HUES64 (cell line): Measurements from ENCODE around the gene TBX21.
"Not testable (repeated sequence)": the region's sequence is repeated elsewhere in the genome, so short reads cannot be mapped to it uniquely, and the experiment has no call there.

Source experiments
- H3K27ac ChIP-seq: 2 replicates; pipeline ENCODE4 v1.7.0; 2013; ENCODE audit warnings: low read depth, low read length, inconsistent platforms
- H3K27me3 ChIP-seq: 2 replicates; pipeline ENCODE4 v1.6.1; 2013; ENCODE audit warnings: mild to moderate bottlenecking, low read length; ENCODE audit not compliant: insufficient read depth
- H3K36me3 ChIP-seq: 2 replicates; pipeline ENCODE4 v1.6.1; 2013; ENCODE audit warnings: mild to moderate bottlenecking, low read length; ENCODE audit not compliant: insufficient read depth
- H3K4me1 ChIP-seq: 2 replicates; pipeline ENCODE4 v1.6.1; 2013; ENCODE audit warnings: mild to moderate bottlenecking, low read length, moderate library complexity; ENCODE audit not compliant: insufficient read depth
- H3K4me3 ChIP-seq: 2 replicates; pipeline ENCODE4 v1.5.1; 2013; ENCODE audit warnings: mild to moderate bottlenecking, low read length, moderate library complexity
- H3K9ac ChIP-seq: 2 replicates; pipeline ENCODE4 v1.6.1; 2013; ENCODE audit warnings: mild to moderate bottlenecking, low read depth, low read length
- H3K9me3 ChIP-seq: 2 replicates; pipeline ENCODE4 v1.6.1; 2013; ENCODE audit warnings: low read depth, low read length; ENCODE audit not compliant: insufficient read depth
- WGBS: fragments of 150-250, 120-280 bp; methylation state at CpG from one replicate; pipeline ENCODE4 v1.1.7; 2013; ENCODE audit warnings: missing lambda C conversion rate; 5-methylcytosine and 5-hydroxymethylcytosine counted together

Gene TBX21

DNA sequence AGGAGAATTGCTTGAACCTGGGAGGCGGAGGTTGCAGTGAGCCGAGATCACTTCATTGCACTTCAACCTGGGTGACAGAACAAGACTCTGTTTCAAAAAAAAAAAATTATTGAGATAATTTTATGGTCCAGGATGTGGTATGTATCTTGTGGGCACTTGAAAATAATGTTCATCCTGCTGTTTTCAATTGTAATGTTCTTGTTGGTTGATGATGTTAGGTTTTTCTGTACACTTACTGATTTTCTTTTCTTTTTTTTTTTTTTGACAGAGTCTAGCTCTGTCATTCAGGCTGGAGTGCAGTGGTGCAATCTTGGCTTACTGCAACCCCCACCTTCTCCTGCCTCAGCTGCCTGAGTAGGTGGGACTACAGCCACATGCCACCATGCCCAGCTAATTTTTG, 29.7 kb downstream of the TBX21 start:
- Histone ChIP-seq H3K4me1 (no peaks in the 10 kb centered on the region), H3K9me3 (peaks cover 7% of the 10 kb centered on the region; the same call in 1 of the 2 replicates), H3K27ac (no peak overlapping the region), H3K36me3 (no peaks in the 10 kb centered on the region), H3K4me3 (no peak overlapping the region), H3K27me3 (peaks cover 12% of the 10 kb centered on the region; the same call in 1 of the 2 replicates), H3K9ac (no peak overlapping the region)
- WGBS = 83% methylated on average over 2 of the region's 2 CpGs

DNA sequence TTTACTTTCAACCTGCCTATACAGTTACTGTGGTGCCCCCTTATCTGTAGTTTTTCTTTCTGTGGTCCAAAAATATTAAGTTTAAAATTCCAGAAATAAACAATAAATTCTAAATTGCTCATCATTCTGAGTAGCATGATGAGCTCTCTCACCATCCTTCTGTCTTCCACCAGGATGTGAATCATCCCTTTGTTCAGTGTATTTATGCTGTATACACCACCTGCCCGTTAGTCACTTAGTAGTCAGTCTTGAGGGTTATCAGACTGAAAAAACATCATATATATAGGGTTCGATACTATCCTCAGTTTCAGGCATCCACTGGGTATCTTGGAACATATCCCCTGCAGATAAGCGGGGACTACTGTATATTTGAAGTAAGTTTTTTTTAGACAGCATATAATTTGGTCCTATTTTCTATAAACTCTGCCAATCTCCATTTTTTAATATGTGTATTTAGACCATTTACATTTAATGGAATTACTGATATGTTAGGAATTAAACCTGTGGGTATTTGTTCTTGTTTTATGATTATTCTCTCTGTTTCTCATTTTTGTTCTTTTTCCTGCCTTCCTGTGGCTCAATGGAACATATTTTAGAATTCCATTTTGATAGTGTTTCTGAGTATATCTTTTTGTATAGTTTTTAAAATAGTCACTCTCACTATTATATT, 31.0 kb downstream of the TBX21 start:
- 93% methylated on average over 2 of the region's 3 CpGs for WGBS
- peaks cover 7% of the 10 kb centered on the region; the same call in 1 of the 2 replicates for H3K9me3 ChIP-seq
- H3K4me1 ChIP-seq = no peaks in the 10 kb centered on the region
- H3K4me3 ChIP-seq = no peak overlapping the region
- H3K9ac ChIP-seq = no peak overlapping the region
- 0 out of 2 replicates have a peak, but pooled peaks cover under 1% of the 10 kb centered on the region for H3K27me3 ChIP-seq
- H3K36me3 ChIP-seq = no peaks in the 10 kb centered on the region
- no peak overlapping the region for H3K27ac ChIP-seq

DNA sequence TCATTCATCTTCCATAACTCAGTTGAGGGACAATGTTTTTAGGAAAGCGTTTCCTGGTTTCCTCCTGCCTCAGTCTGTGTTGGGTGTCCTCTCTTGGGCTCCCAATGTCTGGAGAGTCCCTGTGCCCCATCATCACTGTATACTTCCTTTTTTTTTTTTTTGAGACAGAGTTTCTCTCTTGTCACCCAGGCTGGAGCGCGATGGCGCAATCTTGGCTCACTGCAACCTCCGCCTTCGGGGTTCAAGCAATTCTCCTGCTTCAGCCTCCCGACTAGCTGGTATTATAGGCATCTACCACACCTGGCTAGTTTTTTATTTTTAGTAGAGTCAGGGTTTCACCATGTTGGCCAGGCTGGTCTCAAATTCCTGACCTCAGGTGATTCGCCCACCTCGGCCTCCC, 40.6 kb downstream of the TBX21 start:
- H3K4me1 ChIP-seq, H3K9ac ChIP-seq, H3K36me3 ChIP-seq, H3K9me3 ChIP-seq, H3K4me3 ChIP-seq, H3K27ac ChIP-seq: not testable (repeated sequence)
- 90% methylated on average over 9 of the region's 9 CpGs for WGBS
- peaks cover 42% of the 10 kb centered on the region for H3K27me3 ChIP-seq

DNA sequence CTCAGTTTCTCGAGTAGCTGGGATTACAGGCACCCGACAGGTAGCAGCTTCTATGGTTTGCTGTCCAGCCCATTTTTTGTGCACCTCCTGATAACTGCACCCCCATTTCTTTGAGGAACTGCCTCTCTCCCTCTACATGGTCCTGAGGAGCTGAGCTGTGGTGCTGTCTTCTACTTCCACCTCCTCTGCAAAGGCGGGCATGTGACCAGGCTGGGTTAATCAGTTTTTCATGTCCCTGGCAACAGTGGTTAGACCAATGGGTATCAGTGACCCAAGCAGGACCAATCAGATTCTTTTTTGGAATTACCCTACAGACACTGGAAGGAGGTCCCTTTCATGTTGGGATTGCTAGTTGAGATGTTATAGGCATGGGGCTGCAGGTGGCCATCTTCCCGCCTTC, 41.3 kb downstream of the TBX21 start:
- Histone ChIP-seq H3K36me3 (no peaks in the 10 kb centered on the region), H3K4me1 (no peaks in the 10 kb centered on the region), H3K27me3 (peaks cover 45% of the 10 kb centered on the region), H3K9me3 (no peaks in the 10 kb centered on the region), H3K27ac (no peak overlapping the region), H3K9ac (no peak overlapping the region), H3K4me3 (no peak overlapping the region)
- 76% methylated on average over 4 of the region's 4 CpGs for WGBS

DNA sequence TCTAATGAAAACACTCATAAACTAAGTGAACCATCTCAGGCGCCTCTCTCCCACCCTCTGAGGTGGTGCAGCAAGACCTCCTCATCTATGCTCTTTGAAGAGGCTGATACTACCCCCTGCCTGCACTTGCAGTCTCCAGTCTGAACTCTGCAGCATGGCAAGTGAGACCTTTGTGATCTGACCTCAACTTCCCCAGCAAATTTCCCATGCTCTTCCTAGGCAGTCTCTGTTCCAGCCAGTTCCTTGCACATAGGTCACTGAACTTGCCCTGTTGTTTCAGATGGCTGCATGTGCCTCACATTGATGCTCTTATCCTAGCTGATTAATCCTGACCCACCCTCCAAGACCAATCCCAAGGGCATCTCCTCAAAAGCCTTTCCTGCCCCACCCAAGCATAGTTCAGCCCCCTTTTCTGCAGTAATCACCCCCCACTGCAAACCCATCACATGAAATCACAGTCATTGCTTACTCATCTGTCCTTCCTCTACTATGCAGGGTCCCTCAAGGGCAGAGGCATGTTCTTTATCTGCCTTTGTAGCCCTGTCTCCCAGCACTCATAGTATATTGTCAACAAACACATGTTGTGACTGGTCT, 42.0 kb downstream of the TBX21 start:
- Histone ChIP-seq H3K27me3 (peaks cover 49% of the 10 kb centered on the region), H3K9me3 (no peaks in the 10 kb centered on the region), H3K4me3 (no peak overlapping the region), H3K36me3 (no peaks in the 10 kb centered on the region), H3K4me1 (no peaks in the 10 kb centered on the region), H3K9ac (no peak overlapping the region), H3K27ac (no peak overlapping the region)
- 56% methylated on average over 1 of the region's 1 CpG for WGBS

DNA sequence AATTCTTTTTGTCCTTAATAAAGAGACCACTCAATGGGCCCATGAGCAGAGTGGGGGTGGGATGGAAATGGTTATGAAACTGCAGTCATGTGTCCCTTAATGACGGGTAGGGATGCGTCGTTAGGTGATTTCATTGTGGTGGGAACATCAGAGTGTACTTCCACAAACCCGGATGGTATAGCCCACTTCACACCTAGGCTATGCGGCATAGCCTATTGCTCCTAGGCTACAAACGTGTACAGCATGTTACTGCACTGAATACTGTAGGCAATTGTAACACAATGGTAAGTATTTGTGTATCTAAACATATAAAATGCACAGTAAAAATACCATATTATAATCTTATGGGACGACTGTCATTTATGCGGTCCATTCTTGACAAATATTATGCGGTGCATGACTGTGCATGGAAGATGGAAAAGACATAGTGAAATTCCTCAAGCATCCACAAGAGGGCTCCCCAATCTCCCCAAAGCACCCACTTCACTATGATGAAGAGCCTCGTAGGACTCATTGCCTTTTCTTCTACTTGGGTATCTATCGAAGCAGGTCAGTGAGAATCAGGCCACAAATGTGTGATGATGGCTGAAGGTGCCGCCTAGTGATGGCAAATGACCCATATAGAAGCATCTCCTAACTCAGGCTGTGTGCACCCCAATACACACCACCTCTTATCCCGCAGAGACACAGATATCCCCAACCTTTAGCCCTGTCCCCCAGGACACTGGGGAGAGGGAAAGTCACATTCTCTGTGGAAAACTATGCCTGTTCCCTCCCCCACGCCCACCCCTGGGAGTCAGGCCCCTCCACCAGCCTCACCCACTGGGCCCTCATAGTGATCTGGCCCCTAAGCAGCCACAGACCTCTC, 43.5 kb downstream of the TBX21 start:
- H3K9me3 ChIP-seq = no peaks in the 10 kb centered on the region
- H3K27ac ChIP-seq = no peak overlapping the region
- H3K9ac ChIP-seq = no peak overlapping the region
- H3K36me3 ChIP-seq = no peaks in the 10 kb centered on the region
- no peak overlapping the region for H3K4me3 ChIP-seq
- 38% methylated on average over 13 of the region's 14 CpGs for WGBS
- peaks cover 59% of the 10 kb centered on the region for H3K27me3 ChIP-seq
- no peaks in the 10 kb centered on the region for H3K4me1 ChIP-seq

DNA sequence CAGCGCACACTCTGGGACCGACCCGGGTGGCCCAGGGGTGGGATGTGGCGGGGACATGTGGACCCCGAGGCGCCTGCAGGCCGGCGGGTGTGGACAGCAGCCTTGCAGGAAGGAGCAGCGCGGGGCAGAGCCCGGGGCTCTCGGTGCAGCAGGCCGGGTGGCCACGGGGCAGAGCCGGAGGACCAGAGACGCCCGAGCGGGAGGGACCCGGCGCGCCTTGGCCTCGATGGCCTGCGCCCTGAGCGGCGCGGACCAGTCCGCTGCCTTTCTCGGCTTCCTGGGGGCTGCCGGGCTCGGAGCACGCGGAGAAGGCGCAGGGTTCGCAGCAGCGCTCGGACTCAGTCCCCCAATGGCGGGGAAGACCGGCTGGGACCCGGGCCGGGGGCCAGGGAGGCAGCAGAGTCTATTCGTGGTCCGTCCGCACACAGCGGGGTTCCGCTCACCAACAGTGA, 45.2 kb downstream of the TBX21 start:
- no peak overlapping the region for H3K9ac ChIP-seq
- H3K27me3 ChIP-seq = peaks cover 63% of the 10 kb centered on the region
- H3K27ac ChIP-seq = no peak overlapping the region
- H3K4me1 ChIP-seq = no peaks in the 10 kb centered on the region
- H3K4me3 ChIP-seq = no peak overlapping the region
- WGBS = 68% methylated on average over 45 of the region's 45 CpGs
- no peaks in the 10 kb centered on the region for H3K36me3 ChIP-seq
- H3K9me3 ChIP-seq = no peaks in the 10 kb centered on the region

DNA sequence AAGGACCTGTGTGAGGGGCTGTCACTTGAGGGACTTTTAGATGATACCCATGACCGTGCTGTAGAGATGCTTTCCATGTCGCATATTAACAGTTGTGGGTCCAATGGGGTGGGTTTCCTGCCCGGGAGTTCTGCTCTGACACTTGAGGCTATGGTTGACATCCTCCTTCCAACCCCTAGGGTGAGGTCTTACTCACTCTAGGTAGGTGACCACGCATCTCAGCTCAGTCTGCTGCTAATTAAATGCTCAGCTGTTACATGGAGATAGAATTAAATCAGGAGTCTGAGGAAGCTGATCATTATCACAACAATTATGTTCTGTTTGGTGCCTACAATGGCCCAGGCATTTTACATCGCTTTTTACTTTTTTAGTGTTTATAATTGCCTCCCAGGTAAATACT, 48.4 kb downstream of the TBX21 start:
- no peaks in the 10 kb centered on the region for H3K4me1 ChIP-seq
- no peak overlapping the region for H3K9ac ChIP-seq
- no peak overlapping the region for H3K27ac ChIP-seq
- no peaks in the 10 kb centered on the region for H3K9me3 ChIP-seq
- H3K36me3 ChIP-seq = no peaks in the 10 kb centered on the region
- H3K27me3 ChIP-seq = peaks cover 55% of the 10 kb centered on the region
- no peak overlapping the region for H3K4me3 ChIP-seq
- WGBS = 70% methylated on average over 5 of the region's 5 CpGs

DNA sequence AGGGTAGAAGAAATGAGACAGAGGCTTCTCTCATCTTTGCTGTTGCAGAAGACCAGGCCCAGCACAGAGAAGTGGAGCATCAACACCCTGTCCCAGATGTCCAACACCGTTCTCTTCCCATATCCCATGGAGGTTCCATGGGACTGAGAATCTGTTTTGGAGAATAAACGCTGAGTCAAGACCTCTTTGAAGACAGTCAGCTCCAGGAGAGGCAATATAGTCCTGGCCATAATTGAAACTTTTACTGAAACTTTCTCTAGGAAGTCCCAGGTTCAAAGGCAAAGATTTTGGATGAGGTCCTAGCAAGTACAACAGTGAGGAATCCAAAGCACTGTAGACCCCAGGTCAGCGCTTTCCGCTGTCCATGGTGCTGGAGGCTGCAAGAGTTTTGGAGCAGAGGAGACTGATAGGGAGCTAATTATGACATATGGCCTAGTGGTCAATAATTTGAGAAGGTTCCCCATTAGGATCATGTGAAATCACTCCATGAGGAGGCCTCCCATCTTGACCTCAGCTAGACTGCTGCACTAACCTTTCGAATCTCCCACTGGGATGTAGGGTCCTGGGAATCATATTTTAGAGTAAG, 52.6 kb downstream of the TBX21 start:
- Histone ChIP-seq H3K27ac (no peak overlapping the region), H3K4me1 (no peaks in the 10 kb centered on the region), H3K36me3 (no peaks in the 10 kb centered on the region), H3K9ac (no peak overlapping the region), H3K27me3 (peaks cover 64% of the 10 kb centered on the region), H3K4me3 (no peak overlapping the region), H3K9me3 (no peaks in the 10 kb centered on the region)
- 39% methylated on average over 4 of the region's 5 CpGs for WGBS

DNA sequence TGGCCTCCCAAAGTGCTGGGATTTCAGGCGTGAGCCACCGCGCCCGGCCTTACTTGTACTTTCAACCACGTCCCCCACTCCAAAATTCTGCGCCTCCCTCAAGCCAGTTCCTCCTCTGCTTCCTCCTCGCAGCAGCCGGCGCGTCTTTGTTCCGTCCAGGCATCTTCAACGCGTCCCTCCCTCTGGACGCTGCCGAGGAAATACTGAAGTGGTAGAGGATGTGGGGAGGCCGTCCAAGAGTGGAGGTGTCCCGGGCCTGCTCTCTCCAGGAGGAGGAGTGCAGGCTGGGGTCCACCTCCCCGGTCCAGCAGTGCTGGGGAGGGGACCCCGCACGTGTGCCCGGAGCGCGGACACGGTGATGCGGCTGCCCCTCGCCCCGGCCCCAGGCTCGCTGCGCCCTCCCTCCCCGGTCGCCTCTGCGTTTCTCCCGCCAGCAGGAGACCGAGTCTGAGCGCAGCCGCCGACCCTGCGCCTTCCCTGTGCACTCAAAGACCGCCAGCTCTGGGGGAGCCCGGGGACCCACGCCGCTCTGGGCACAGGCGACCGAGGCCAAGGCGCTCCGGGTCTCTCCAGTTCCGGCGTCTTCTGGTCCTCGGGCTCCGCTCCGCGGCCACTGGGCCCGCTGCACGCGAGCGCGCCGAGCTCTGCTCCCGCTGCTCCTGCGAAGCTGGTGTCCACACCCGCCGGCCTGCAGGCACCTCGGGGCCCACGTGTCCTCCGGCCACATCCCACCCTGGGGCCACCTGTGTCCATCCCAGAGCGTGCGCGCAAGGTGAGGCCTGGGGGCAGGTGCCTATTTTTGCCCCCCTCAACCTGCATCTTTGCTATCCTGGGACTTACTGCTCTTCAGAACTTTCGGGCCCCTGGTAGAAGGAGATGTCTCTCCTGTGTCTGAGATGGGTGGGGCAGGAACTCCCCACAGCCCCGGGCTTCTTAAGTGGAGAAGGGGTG, 56.9 kb downstream of the TBX21 start:
- 2% methylated on average over 70 of the region's 70 CpGs for WGBS
- H3K9ac ChIP-seq = peak overlapping the region; percentile 58
- no peaks in the 10 kb centered on the region for H3K4me1 ChIP-seq
- peak overlapping the region; percentile 58 for H3K4me3 ChIP-seq
- H3K27me3 ChIP-seq = peaks cover 81% of the 10 kb centered on the region
- H3K9me3 ChIP-seq = no peaks in the 10 kb centered on the region
- H3K36me3 ChIP-seq = no peaks in the 10 kb centered on the region
- no peak overlapping the region for H3K27ac ChIP-seq
